ENCODE results near the gene FAM177A1. TPM values are rescaled to one million over a fixed set of nuclear protein-coding genes. Genes with fewer than 3 reads are reported as not detected.

The FAM177A1 gene
- total RNA-seq, 1 experiment from 2014 or later = 46.2 TPM

DNA sequence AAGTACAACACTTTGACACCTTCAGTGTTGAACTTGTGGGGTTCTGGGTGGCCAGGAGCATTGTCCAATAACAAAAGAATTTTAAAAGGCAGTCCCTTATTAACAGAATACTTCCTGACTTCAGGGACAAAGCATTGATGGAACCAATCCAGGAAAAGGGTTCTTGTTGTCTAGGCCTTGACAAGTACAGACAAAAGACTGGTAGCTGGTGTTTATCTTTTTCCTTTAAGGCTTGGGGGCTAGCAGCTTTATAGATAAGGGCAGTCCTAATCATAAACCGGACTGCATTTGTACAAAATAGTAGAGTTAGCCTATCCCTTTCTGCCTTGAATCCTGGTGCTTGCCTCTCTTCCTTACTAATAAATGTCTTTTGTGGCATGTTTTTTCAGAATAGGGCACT is 27.4 kb downstream of the FAM177A1 start:
- Histone ChIP-seq H3K9me3 (ENCODE audit: control insufficient read depth in 1 of 2, insufficient read depth in 1 of 2, low read depth in 1 of 2, low read length in 2 of 2) (no peaks in the 10 kb centered on the region), H3K4me1 (ENCODE audit: control insufficient read depth in 1 of 2, insufficient read depth in 2 of 2, low read length in 2 of 2) (no peaks in the 10 kb centered on the region), H3K36me3 (ENCODE audit: control insufficient read depth in 1 of 2, insufficient read depth in 2 of 2, low read length in 2 of 2) (no peaks in the 10 kb centered on the region), H4K20me1 (ENCODE audit: insufficient read depth) (no peaks in the 10 kb centered on the region), H3K9ac (ENCODE audit: low read length) (no peak overlapping the region), H3K4me2 (ENCODE audit: low read length) (no peak overlapping the region), H2AFZ (ENCODE audit: low read depth, low read length, poor library complexity, severe bottlenecking) (no peak overlapping the region), H3K79me2 (ENCODE audit: insufficient read depth, low read length) (no peaks in the 10 kb centered on the region), H3K4me3 (replicated peaks in 1 of 2; ENCODE audit: low read depth in 1 of 2, low read length in 2 of 2) (no peak overlapping the region), H3K27ac (ENCODE audit: low read depth, low read length) (no peak overlapping the region), H3K9me2 (ENCODE audit: insufficient read depth) (no peaks in the 10 kb centered on the region), H3K27me3 (ENCODE audit: insufficient read depth, low read length) (no peaks in the 10 kb centered on the region)
- DNase-seq (ENCODE audit: low read depth, low spot score) = no peak
- TF ChIP-seq SRF (IDR thresholded peaks at IDR 0.05; ENCODE audit: low read depth) (no peak), SP1 (IDR thresholded peaks at IDR 0.05; ENCODE audit: low read depth) (no peak), ZFX (IDR thresholded peaks at IDR 0.05) (no peak), FOSL1 (IDR thresholded peaks at IDR 0.05; ENCODE audit: low read depth) (no peak), SIN3A (IDR thresholded peaks at IDR 0.05; ENCODE audit: low read depth) (no peak), CEBPB (IDR thresholded peaks at IDR 0.05; ENCODE audit: low read depth) (no peak)
- ChIA-PET POLR2A (no interaction called here), RAD21 (ENCODE audit: low non-redundant PET in 1 of 2, low total read pairs in 2 of 2, uncharacterized antibody in 2 of 2, unreplicated experiment in 2 of 2) (no interaction called here), CTCF (no interaction called here)
- no TSS peak for BruUV-seq (replicated peaks)
- ATAC-seq = no peak
- intact Hi-C loops (cut with micrococcal nuclease) = no loop called here

DNA sequence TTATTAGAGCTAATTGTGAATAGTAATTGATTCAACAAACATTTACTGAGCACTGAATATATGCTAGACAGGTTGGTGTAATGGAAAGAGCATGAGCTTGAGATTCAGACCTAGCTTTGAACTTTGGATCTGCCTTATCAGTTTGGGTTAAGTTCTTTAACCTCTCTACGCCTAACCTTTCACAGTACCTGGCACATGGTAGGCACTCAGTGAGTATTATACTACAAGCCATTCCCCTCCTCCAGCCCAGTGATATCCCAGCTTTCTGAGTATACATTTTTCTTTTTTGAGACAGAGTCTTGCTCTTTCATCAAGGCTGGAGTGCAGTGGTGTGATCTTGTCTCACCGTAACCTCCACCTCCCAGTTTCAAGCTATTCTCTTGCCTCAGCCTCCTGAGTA is 32.0 kb downstream of the FAM177A1 start:
- Histone ChIP-seq H3K27ac (ENCODE audit: low read depth, low read length) (no peak overlapping the region), H3K9me3 (ENCODE audit: control insufficient read depth in 1 of 2, insufficient read depth in 1 of 2, low read depth in 1 of 2, low read length in 2 of 2) (no peaks in the 10 kb centered on the region), H3K4me3 (replicated peaks in 1 of 2; ENCODE audit: low read depth in 1 of 2, low read length in 2 of 2) (no peak overlapping the region), H2AFZ (ENCODE audit: low read depth, low read length, poor library complexity, severe bottlenecking) (no peak overlapping the region), H3K4me1 (ENCODE audit: control insufficient read depth in 1 of 2, insufficient read depth in 2 of 2, low read length in 2 of 2) (no peaks in the 10 kb centered on the region; a peak in 1 of 4 replicates), H3K27me3 (ENCODE audit: insufficient read depth, low read length) (no peaks in the 10 kb centered on the region), H3K9ac (ENCODE audit: low read length) (no peak overlapping the region), H3K36me3 (ENCODE audit: control insufficient read depth in 1 of 2, insufficient read depth in 2 of 2, low read length in 2 of 2) (0 out of 4 replicates have a peak, but pooled peaks cover 0 to under 1% of the 10 kb centered on the region in 2 experiments), H3K9me2 (ENCODE audit: insufficient read depth) (no peaks in the 10 kb centered on the region), H4K20me1 (ENCODE audit: insufficient read depth) (no peaks in the 10 kb centered on the region), H3K79me2 (ENCODE audit: insufficient read depth, low read length) (no peaks in the 10 kb centered on the region), H3K4me2 (ENCODE audit: low read length) (no peak overlapping the region)
- ChIA-PET POLR2A (interaction anchor here (0.9 kb wide), 1 partner anchor 13 kb away, joined by 3 read pairs; no protein-coding TSS in a partner anchor), CTCF (no interaction called here), RAD21 (ENCODE audit: low non-redundant PET in 1 of 2, low total read pairs in 2 of 2, uncharacterized antibody in 2 of 2, unreplicated experiment in 2 of 2) (no interaction called here)
- ATAC-seq (no peak), DNase-seq (ENCODE audit: low read depth, low spot score) (no peak)
- intact Hi-C loops (cut with micrococcal nuclease) = no loop called here
- BruUV-seq (replicated peaks) = no TSS peak
- TF ChIP-seq EGR1 (IDR thresholded peaks at IDR 0.05; ENCODE audit: low read depth) (no peak), POLR2AphosphoS5 (IDR thresholded peaks at IDR 0.05; ENCODE audit: low read depth, low read length) (no peak), FOSL1 (IDR thresholded peaks at IDR 0.05; ENCODE audit: low read depth) (no peak), ELF1 (IDR thresholded peaks at IDR 0.05; ENCODE audit: borderline replicate concordance, low read depth) (no peak), SP1 (IDR thresholded peaks at IDR 0.05; ENCODE audit: low read depth) (no peak), CEBPB (IDR thresholded peaks at IDR 0.05; ENCODE audit: low read depth) (no peak), JUND (IDR thresholded peaks at IDR 0.05) (no peak), CBX3 (IDR thresholded peaks at IDR 0.05; ENCODE audit: low read depth) (no peak), RAD21 (IDR thresholded peaks at IDR 0.05; ENCODE audit: low read depth) (no peak)
- TF ChIP-seq, protein P1, sequence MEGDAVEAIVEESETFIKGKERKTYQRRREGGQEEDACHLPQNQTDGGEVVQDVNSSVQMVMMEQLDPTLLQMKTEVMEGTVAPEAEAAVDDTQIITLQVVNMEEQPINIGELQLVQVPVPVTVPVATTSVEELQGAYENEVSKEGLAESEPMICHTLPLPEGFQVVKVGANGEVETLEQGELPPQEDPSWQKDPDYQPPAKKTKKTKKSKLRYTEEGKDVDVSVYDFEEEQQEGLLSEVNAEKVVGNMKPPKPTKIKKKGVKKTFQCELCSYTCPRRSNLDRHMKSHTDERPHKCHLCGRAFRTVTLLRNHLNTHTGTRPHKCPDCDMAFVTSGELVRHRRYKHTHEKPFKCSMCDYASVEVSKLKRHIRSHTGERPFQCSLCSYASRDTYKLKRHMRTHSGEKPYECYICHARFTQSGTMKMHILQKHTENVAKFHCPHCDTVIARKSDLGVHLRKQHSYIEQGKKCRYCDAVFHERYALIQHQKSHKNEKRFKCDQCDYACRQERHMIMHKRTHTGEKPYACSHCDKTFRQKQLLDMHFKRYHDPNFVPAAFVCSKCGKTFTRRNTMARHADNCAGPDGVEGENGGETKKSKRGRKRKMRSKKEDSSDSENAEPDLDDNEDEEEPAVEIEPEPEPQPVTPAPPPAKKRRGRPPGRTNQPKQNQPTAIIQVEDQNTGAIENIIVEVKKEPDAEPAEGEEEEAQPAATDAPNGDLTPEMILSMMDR (IDR thresholded peaks at IDR 0.05 in 2 of 3, conservative IDR thresholded peaks at IDR 0.05 in 1 of 3; ENCODE audit: borderline replicate concordance in 1 of 3, insufficient read depth in 1 of 3, low read depth in 2 of 3, low read length in 2 of 3) = no peak
- TF ChIP-seq, protein P2, sequence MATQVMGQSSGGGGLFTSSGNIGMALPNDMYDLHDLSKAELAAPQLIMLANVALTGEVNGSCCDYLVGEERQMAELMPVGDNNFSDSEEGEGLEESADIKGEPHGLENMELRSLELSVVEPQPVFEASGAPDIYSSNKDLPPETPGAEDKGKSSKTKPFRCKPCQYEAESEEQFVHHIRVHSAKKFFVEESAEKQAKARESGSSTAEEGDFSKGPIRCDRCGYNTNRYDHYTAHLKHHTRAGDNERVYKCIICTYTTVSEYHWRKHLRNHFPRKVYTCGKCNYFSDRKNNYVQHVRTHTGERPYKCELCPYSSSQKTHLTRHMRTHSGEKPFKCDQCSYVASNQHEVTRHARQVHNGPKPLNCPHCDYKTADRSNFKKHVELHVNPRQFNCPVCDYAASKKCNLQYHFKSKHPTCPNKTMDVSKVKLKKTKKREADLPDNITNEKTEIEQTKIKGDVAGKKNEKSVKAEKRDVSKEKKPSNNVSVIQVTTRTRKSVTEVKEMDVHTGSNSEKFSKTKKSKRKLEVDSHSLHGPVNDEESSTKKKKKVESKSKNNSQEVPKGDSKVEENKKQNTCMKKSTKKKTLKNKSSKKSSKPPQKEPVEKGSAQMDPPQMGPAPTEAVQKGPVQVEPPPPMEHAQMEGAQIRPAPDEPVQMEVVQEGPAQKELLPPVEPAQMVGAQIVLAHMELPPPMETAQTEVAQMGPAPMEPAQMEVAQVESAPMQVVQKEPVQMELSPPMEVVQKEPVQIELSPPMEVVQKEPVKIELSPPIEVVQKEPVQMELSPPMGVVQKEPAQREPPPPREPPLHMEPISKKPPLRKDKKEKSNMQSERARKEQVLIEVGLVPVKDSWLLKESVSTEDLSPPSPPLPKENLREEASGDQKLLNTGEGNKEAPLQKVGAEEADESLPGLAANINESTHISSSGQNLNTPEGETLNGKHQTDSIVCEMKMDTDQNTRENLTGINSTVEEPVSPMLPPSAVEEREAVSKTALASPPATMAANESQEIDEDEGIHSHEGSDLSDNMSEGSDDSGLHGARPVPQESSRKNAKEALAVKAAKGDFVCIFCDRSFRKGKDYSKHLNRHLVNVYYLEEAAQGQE (IDR thresholded peaks at IDR 0.05; ENCODE audit: low read depth) = no peak
- TF ChIP-seq, protein P3, sequence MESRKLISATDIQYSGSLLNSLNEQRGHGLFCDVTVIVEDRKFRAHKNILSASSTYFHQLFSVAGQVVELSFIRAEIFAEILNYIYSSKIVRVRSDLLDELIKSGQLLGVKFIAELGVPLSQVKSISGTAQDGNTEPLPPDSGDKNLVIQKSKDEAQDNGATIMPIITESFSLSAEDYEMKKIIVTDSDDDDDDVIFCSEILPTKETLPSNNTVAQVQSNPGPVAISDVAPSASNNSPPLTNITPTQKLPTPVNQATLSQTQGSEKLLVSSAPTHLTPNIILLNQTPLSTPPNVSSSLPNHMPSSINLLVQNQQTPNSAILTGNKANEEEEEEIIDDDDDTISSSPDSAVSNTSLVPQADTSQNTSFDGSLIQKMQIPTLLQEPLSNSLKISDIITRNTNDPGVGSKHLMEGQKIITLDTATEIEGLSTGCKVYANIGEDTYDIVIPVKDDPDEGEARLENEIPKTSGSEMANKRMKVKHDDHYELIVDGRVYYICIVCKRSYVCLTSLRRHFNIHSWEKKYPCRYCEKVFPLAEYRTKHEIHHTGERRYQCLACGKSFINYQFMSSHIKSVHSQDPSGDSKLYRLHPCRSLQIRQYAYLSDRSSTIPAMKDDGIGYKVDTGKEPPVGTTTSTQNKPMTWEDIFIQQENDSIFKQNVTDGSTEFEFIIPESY (IDR thresholded peaks at IDR 0.05; ENCODE audit: extremely low read depth, insufficient replicate concordance, low read length) = no peak
